ENCODE results near the gene VPS51. TPM values are rescaled to one million over a fixed set of nuclear protein-coding genes. Genes with fewer than 3 reads are reported as not detected.
A peak's percentile ranks its signal among the peaks of the same experiment; 100 is the strongest.

VPS51 gene
- 186 and 271 TPM in 2 replicates for total RNA-seq

GRCh38 chr11:65095974-65096806 is at the start of gene VPS51:
TSS of gene VPS51 (plus strand) at chr11:65096214. CDS start at chr11:65096251, 37 bp downstream.
- peak; percentile 91 for DNase-seq (ENCODE audit: low read depth in 2 of 2)

- peak in 1 of 2 donors; percentile 17 for DNase-seq (ENCODE audit: low read depth in 2 of 2)
Measured at GRCh38 chr11:65047581-65048422, 48.2 kb upstream of the VPS51 start.

GRCh38 chr11:65051398-65051858 is 44.6 kb upstream of the VPS51 start:
- no peak for DNase-seq (ENCODE audit: low read depth in 2 of 2)

GRCh38 chr11:65053827-65054508 is 42.0 kb upstream of the VPS51 start:
- DNase-seq (ENCODE audit: low read depth in 2 of 2): no peak

GRCh38 chr11:65055538-65055937 is 40.5 kb upstream of the VPS51 start:
- DNase-seq (ENCODE audit: low read depth in 2 of 2): no peak

- DNase-seq (ENCODE audit: low read depth in 2 of 2): no peak
Measured at GRCh38 chr11:65056999-65057398, 39.0 kb upstream of the VPS51 start.

GRCh38 chr11:65057526-65057925 is 38.5 kb upstream of the VPS51 start:
- DNase-seq (ENCODE audit: low read depth in 2 of 2): no peak

GRCh38 chr11:65058012-65058411 is 38.0 kb upstream of the VPS51 start:
- no peak for DNase-seq (ENCODE audit: low read depth in 2 of 2)

GRCh38 chr11:65058419-65059054 is 37.5 kb upstream of the VPS51 start, which contains the start of gene NAALADL1:
TSS of gene NAALADL1 (minus strand) at chr11:65058553. CDS start at chr11:65058521, 32 bp downstream.
- no peak for DNase-seq (ENCODE audit: low read depth in 2 of 2)

- DNase-seq (ENCODE audit: low read depth in 2 of 2): no peak
Measured at GRCh38 chr11:65059523-65059922, 36.5 kb upstream of the VPS51 start.

- DNase-seq (ENCODE audit: low read depth in 2 of 2): no peak
Measured at GRCh38 chr11:65059959-65060824, 35.8 kb upstream of the VPS51 start.

- DNase-seq (ENCODE audit: low read depth in 2 of 2): peak; percentile 4 to 51
Measured at GRCh38 chr11:65060913-65061408, 35.1 kb upstream of the VPS51 start.

- DNase-seq (ENCODE audit: low read depth in 2 of 2): no peak
Measured at GRCh38 chr11:65063532-65063931, 32.5 kb upstream of the VPS51 start.

- no peak for DNase-seq (ENCODE audit: low read depth in 2 of 2)
Measured at GRCh38 chr11:65064847-65065240, 31.2 kb upstream of the VPS51 start.

GRCh38 chr11:65065851-65066250 is 30.2 kb upstream of the VPS51 start:
- DNase-seq (ENCODE audit: low read depth in 2 of 2): no peak

- no peak for DNase-seq (ENCODE audit: low read depth in 2 of 2)
Measured at GRCh38 chr11:65066315-65066714, 29.7 kb upstream of the VPS51 start.

GRCh38 chr11:65066805-65067291 is 29.2 kb upstream of the VPS51 start:
- no peak for DNase-seq (ENCODE audit: low read depth in 2 of 2)

- no peak for DNase-seq (ENCODE audit: low read depth in 2 of 2)
Measured at GRCh38 chr11:65067446-65067845, 28.6 kb upstream of the VPS51 start.

GRCh38 chr11:65069217-65069616 is 26.8 kb upstream of the VPS51 start:
- peak in 1 of 2 donors; percentile 3 for DNase-seq (ENCODE audit: low read depth in 2 of 2)

Measured in dermis microvascular lymphatic vessel endothelial cell (primary cell).